ENCODE data around the gene LHB.
"Not testable (repeated sequence)": the region's sequence is repeated elsewhere in the genome, so short reads cannot be mapped to it uniquely, and the experiment has no call there.

Gene LHB

DNA sequence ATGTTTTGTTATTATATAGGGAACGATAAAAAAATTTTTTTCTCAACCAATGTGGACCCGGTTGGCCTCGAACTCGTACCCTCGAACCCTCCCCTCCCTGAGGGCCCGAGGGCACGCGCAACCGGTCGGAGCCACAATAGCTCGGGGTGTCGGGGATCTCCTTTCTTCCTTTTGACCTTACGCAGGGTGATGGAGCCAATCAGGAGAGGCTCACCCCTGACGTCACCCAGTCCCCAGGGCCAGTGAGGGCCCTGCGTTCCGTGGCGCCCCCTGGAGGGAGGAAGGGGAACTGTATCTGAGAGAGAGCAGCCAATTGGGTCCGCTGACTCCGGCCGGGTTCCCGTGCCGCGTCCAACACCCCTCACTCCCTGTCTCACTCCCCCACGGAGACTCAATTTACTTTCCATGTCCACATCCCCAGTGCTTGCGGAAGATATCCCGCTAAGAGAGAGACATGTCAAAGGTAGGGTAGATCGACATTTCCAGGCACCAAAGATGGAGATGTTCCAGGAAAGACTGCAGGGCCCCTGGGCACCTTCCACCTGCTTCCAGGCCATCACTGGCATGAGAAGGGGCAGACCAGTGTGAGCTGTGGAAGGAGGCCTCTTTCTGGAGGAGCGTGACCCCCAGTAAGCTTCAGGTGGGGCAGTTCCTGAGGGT, 14.9 kb upstream of the LHB start, which contains the start of gene CGB2:
Gene CGB2, plus strand, starts transcription at position 249 of the 660 bp plus-strand sequence. Its CDS starts 206 bp downstream, at position 455.
- not testable (repeated sequence) for H3K27ac ChIP-seq
- peak; percentile 12 for DNase-seq

GRCh38 chr19:49030323-49030722, 13.4 kb upstream of the LHB start:
- H3K27me3 ChIP-seq (replicated peaks); H3K36me3 ChIP-seq (replicated peaks); H3K4me3 ChIP-seq (ENCODE audit: low read depth, low read length); DNase-seq; in situ Hi-C loops (cut with HindIII; ENCODE audit: low pct_ligation_motif_present, low sequenced_read_pairs); H3K27ac ChIP-seq: not testable (repeated sequence)

More for the DNA sequence above, 14.9 kb upstream of the LHB start, which contains the start of gene CGB2:
- H3K36me3 ChIP-seq (replicated peaks); H3K4me3 ChIP-seq (ENCODE audit: low read depth, low read length); H3K27me3 ChIP-seq (replicated peaks); in situ Hi-C loops (cut with HindIII; ENCODE audit: low pct_ligation_motif_present, low sequenced_read_pairs): not testable (repeated sequence)
- peak; percentile 54 for TF ChIP-seq CTCF (IDR thresholded peaks at IDR 0.05; ENCODE audit: low read depth, low read length, missing control alignments)

- peak; percentile 36 for DNase-seq
- H3K27me3 ChIP-seq (replicated peaks); in situ Hi-C loops (cut with HindIII; ENCODE audit: low pct_ligation_motif_present, low sequenced_read_pairs); H3K36me3 ChIP-seq (replicated peaks); H3K27ac ChIP-seq; H3K4me3 ChIP-seq (ENCODE audit: low read depth, low read length): not testable (repeated sequence)
These were observed 12.9 kb upstream of the LHB start for GRCh38 chr19:49029749-49030148.

- H3K27me3 ChIP-seq (replicated peaks); H3K27ac ChIP-seq; H3K4me3 ChIP-seq (ENCODE audit: low read depth, low read length); H3K36me3 ChIP-seq (replicated peaks); DNase-seq; in situ Hi-C loops (cut with HindIII; ENCODE audit: low pct_ligation_motif_present, low sequenced_read_pairs): not testable (repeated sequence)
These were observed 11.8 kb upstream of the LHB start for GRCh38 chr19:49028686-49029085.

GRCh38 chr19:49025599-49025998, 8.7 kb upstream of the LHB start:
- DNase-seq: peak; percentile 39
- H3K27ac ChIP-seq; in situ Hi-C loops (cut with HindIII; ENCODE audit: low pct_ligation_motif_present, low sequenced_read_pairs); H3K27me3 ChIP-seq (replicated peaks); H3K4me3 ChIP-seq (ENCODE audit: low read depth, low read length); H3K36me3 ChIP-seq (replicated peaks): not testable (repeated sequence)

- H3K27me3 ChIP-seq (replicated peaks); H3K36me3 ChIP-seq (replicated peaks); H3K4me3 ChIP-seq (ENCODE audit: low read depth, low read length); DNase-seq; H3K27ac ChIP-seq; in situ Hi-C loops (cut with HindIII; ENCODE audit: low pct_ligation_motif_present, low sequenced_read_pairs): not testable (repeated sequence)
These were observed 8.2 kb upstream of the LHB start for GRCh38 chr19:49025088-49025487.

DNA sequence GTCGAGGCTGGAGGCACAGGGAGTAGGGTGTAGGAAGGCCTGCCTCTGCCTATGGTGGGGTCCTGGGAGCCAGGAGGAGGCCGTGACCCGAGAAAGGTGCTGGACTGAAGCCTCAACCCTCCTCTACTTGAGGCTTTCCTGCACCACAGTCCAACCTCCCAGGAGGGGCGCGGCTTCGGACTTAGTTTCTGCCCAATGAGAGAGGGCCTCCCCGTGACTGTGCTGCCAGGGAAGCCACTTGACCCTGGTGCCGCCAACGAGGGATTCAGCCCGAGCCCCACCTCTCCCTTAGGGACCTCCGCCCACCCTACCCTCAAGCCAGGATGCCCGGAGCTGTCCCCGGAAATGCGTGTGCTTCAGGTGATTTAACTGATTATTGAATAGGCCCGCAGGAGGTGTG, 7.3 kb upstream of the LHB start, which contains the start of gene CGB3:
Gene CGB3, minus strand, starts transcription at position 101 of the 400 bp plus-strand sequence. CDS start 362 bp downstream, outside the sequence.
- in situ Hi-C loops (cut with HindIII; ENCODE audit: low pct_ligation_motif_present, low sequenced_read_pairs); DNase-seq; H3K27ac ChIP-seq; H3K27me3 ChIP-seq (replicated peaks); H3K36me3 ChIP-seq (replicated peaks); H3K4me3 ChIP-seq (ENCODE audit: low read depth, low read length): not testable (repeated sequence)

- no peak overlapping the region for H3K4me3 ChIP-seq (ENCODE audit: low read depth, low read length)
- no peak for TF ChIP-seq CTCF (IDR thresholded peaks at IDR 0.05; ENCODE audit: low read depth, low read length, missing control alignments)
- no peaks in the 10 kb centered on the region for H3K27me3 ChIP-seq (replicated peaks)
- in situ Hi-C loops (cut with HindIII; ENCODE audit: low pct_ligation_motif_present, low sequenced_read_pairs): no loop called here
- no peaks in the 10 kb centered on the region for H3K36me3 ChIP-seq (replicated peaks)
- DNase-seq: no peak
- no peak overlapping the region for H3K27ac ChIP-seq
These were observed 5.2 kb upstream of the LHB start for GRCh38 chr19:49022116-49022515.
